ENCODE results near the gene INS.

- no peak for TF ChIP-seq CTCF (IDR thresholded peaks at IDR 0.05)
- no peak for TF ChIP-seq POLR2A (IDR thresholded peaks at IDR 0.05)
Observed at GRCh38 chr11:2191883-2192282, 30.9 kb upstream of the INS start.

All from body of pancreas (tissue), 4 donors.